HCT116 (cell line): ENCODE results near the gene RABGGTB. TPM values are rescaled to one million over a fixed set of nuclear protein-coding genes. Genes with fewer than 3 reads are reported as not detected.

Experiments
- ATAC-seq: fragments of 200-7000 bp; cut with Tn5 transposase; 2 replicates; pipeline ENCODE4 v1.9.1; 2020; ENCODE audit warnings: mild to moderate bottlenecking, moderate library complexity
- BruUV-seq: library from RNA; stranded (reverse); fragments of 400-500 nt; replicated peaks from 2 replicates; lab custom pipeline; 2021; lab: Mats Ljungman, UMichigan
- CTCF ChIA-PET: fragments of 300-600 bp; sonication (Branson Sonifier 250); formaldehyde crosslinking; loops from one replicate; lab custom pipeline; 2021; ENCODE audit warnings: antibody characterized with exemption; lab: Charles Lee
- POLR2A ChIA-PET: fragments of 300-600, 350-600 bp; sonication (Branson Sonifier 250); formaldehyde crosslinking; loops from one replicate; lab custom pipeline; 2021; ENCODE audit warnings: antibody characterized with exemption; lab: Charles Lee
- RAD21 ChIA-PET, 2 experiments: fragments of 300-600 bp; sonication (Branson Sonifier 250); formaldehyde crosslinking; loops; one replicate each; lab custom pipeline; 2023; ENCODE audit warnings: low total read pairs in 2 of 2; ENCODE audit not compliant: uncharacterized antibody in 2 of 2, unreplicated experiment in 2 of 2, low non-redundant PET in 1 of 2; lab: Charles Lee
- DNase-seq: peaks from one replicate; pipeline ENCODE4 v3.0.0-alpha.2; 2010; ENCODE audit warnings: low read depth, low spot score
- H2AFZ ChIP-seq: fragments of 200-600 bp; shearing (Covaris generic), sonication (generic); 2 replicates; pipeline ENCODE4 v1.6.1; 2017; ENCODE audit warnings: low read depth, mixed run types, mixed read lengths, antibody characterized with exemption, low read length; ENCODE audit not compliant: poor library complexity, severe bottlenecking
- H3K27ac ChIP-seq: 2 replicates; pipeline ENCODE4 v1.5.1; 2012; ENCODE audit warnings: low read depth, low read length
- H3K27me3 ChIP-seq: fragments of 200-600 bp; sonication (generic); 2 replicates; pipeline ENCODE4 v1.6.1; 2016; ENCODE audit warnings: mixed run types, low read length, mixed read lengths; ENCODE audit not compliant: insufficient read depth
- H3K36me3 ChIP-seq, 2 experiments: fragments of 200-500 bp in 1 of 2; fragments of 200-600 bp in 1 of 2; sonication (Bioruptor generic) in 1 of 2; sonication (generic) in 1 of 2; 2 replicates each; pipeline versions ENCODE4 v1.5.1 to v1.6.1; 2014 to 2016; ENCODE audit warnings: low read length in 2 of 2, inconsistent platforms in 1 of 2, mixed read lengths in 1 of 2, mixed run types in 1 of 2; ENCODE audit not compliant: insufficient read depth in 2 of 2, control insufficient read depth in 1 of 2
- H3K4me1 ChIP-seq, 2 experiments: fragments of 200-600 bp in 1 of 2; sonication (generic) in 1 of 2; 2 replicates each; pipeline versions ENCODE4 v1.5.1 to v1.6.1; 2012 to 2017; ENCODE audit warnings: low read length in 2 of 2, inconsistent platforms in 1 of 2, mild to moderate bottlenecking in 1 of 2, mixed read lengths in 1 of 2, mixed run types in 1 of 2, moderate library complexity in 1 of 2; ENCODE audit not compliant: insufficient read depth in 2 of 2, control insufficient read depth in 1 of 2
- H3K4me2 ChIP-seq: fragments of 200-600 bp; sonication (generic); 2 replicates; pipeline ENCODE4 v1.6.1; 2017; ENCODE audit warnings: mixed run types, low read length, mixed read lengths
- H3K4me3 ChIP-seq, 2 experiments: fragments of 200-600 bp in 1 of 2; sonication (generic) in 1 of 2; replicated peaks in 1 of 2; 2 replicates each; pipeline ENCODE4 v1.5.1; 2011 to 2016; ENCODE audit warnings: low read length in 2 of 2, control low read depth in 1 of 2, low read depth in 1 of 2, mild to moderate bottlenecking in 1 of 2, mixed read lengths in 1 of 2, mixed run types in 1 of 2
- H3K79me2 ChIP-seq: fragments of 200-600 bp; sonication (generic); 2 replicates; pipeline ENCODE4 v1.6.1; 2017; ENCODE audit warnings: mild to moderate bottlenecking, mixed run types, low read length, moderate library complexity, mixed read lengths; ENCODE audit not compliant: insufficient read depth
- H3K9ac ChIP-seq: fragments of 200-600 bp; sonication (generic); 2 replicates; pipeline ENCODE4 v1.6.1; 2016; ENCODE audit warnings: low read length, mixed read lengths
- H3K9me2 ChIP-seq: fragments of 200-600 bp; sonication (generic), shearing (Covaris generic); 2 replicates; pipeline ENCODE4 v1.6.1; 2017; ENCODE audit warnings: mixed run types, mild to moderate bottlenecking, moderate library complexity; ENCODE audit not compliant: insufficient read depth
- H3K9me3 ChIP-seq, 2 experiments: fragments of 200-500 bp in 1 of 2; fragments of 200-600 bp in 1 of 2; sonication (Bioruptor generic) in 1 of 2; sonication (generic) in 1 of 2; 2 replicates each; pipeline ENCODE4 v1.6.1; 2014 to 2017; ENCODE audit warnings: low read length in 2 of 2, mixed read lengths in 2 of 2, inconsistent platforms in 1 of 2, low read depth in 1 of 2, mild to moderate bottlenecking in 1 of 2, mixed run types in 1 of 2, moderate library complexity in 1 of 2; ENCODE audit not compliant: control insufficient read depth in 1 of 2, insufficient read depth in 1 of 2
- H4K20me1 ChIP-seq: fragments of 200-600 bp; sonication (generic), shearing (Covaris generic); 2 replicates; pipeline ENCODE4 v1.6.1; 2017; ENCODE audit warnings: mixed run types, mild to moderate bottlenecking, moderate library complexity; ENCODE audit not compliant: insufficient read depth
- EGR1 ChIP-seq: IDR thresholded peaks from 2 replicates; pipeline ENCODE4 v1.6.1; 2012; ENCODE audit warnings: low read depth
- POLR2A ChIP-seq: IDR thresholded peaks from 2 replicates; pipeline ENCODE4 v1.7.0; 2011; ENCODE audit warnings: borderline replicate concordance; ENCODE audit not compliant: insufficient read depth, insufficient read length; ENCODE audit errors: extremely low read depth
- REST ChIP-seq: IDR thresholded peaks from 2 replicates; pipeline ENCODE4 v1.6.1; 2012; ENCODE audit warnings: low read depth
- SIN3A ChIP-seq: IDR thresholded peaks from 2 replicates; pipeline ENCODE4 v1.6.1; 2012; ENCODE audit warnings: low read depth
- SRF ChIP-seq: IDR thresholded peaks from 2 replicates; pipeline ENCODE4 v1.6.1; 2012; ENCODE audit warnings: low read depth
- TCF7L2 ChIP-seq: IDR thresholded peaks from 2 replicates; pipeline ENCODE4 v1.7.0; 2011; ENCODE audit warnings: borderline replicate concordance, inconsistent platforms; ENCODE audit not compliant: insufficient read depth, insufficient read length; ENCODE audit errors: extremely low read depth
- YY1 ChIP-seq: IDR thresholded peaks from 2 replicates; pipeline ENCODE4 v1.6.1; 2011; ENCODE audit warnings: low read length, low read depth, moderate library complexity, mild to moderate bottlenecking; ENCODE audit not compliant: insufficient replicate concordance; ENCODE audit errors: extremely low read depth
- ZFX ChIP-seq: fragments of 450-650 bp; IDR thresholded peaks from 2 replicates; pipeline ENCODE4 v1.6.1; 2017
- intact Hi-C: fragments of 100-400 bp; cut with micrococcal nuclease; formaldehyde crosslinking; loops from 2 replicates; pipeline ENCODE4 v1.10.0; 2022
- total RNA-seq: library from RNA; stranded (reverse); gene quantifications from one replicate; pipeline ENCODE4 v1.2.1, GENCODE V29; 2021; ENCODE audit not compliant: unreplicated experiment

RABGGTB gene
- total RNA-seq, 1 experiment from 2014 or later: 203 TPM

- no peak for TF ChIP-seq REST
- TF ChIP-seq SRF: no peak
- no peak; the same call in 1 of the 2 replicates for TF ChIP-seq EGR1
- TF ChIP-seq TCF7L2: no peak
- TF ChIP-seq YY1: peak; percentile 72
- peak; percentile 98 for TF ChIP-seq SIN3A
- peak; percentile 64 for TF ChIP-seq ZFX
Measured at GRCh38 chr1:75785983-75786853, at the start of gene RABGGTB (continued).

- Histone ChIP-seq H3K9me3 (no peaks in the 10 kb centered on the region), H3K4me2 (no peak overlapping the region), H3K4me3 (no peak overlapping the region), H3K79me2 (no peaks in the 10 kb centered on the region), H3K9ac (no peak overlapping the region), H2AFZ (no peak overlapping the region), H3K9me2 (no peaks in the 10 kb centered on the region), H3K27ac (no peak overlapping the region), H3K36me3 (peaks cover 0 to 30% of the 10 kb centered on the region in 2 experiments; a peak in 2 of 4 replicates), H3K27me3 (no peaks in the 10 kb centered on the region), H3K4me1 (no peaks in the 10 kb centered on the region), H4K20me1 (no peaks in the 10 kb centered on the region; the same call in 1 of the 2 replicates)
- BruUV-seq: no TSS peak
- intact Hi-C loops: no loop called here
- ATAC-seq: no peak
- ChIA-PET POLR2A (no interaction called here), RAD21 (no interaction called here), CTCF (no interaction called here)
- DNase-seq: no peak
- TF ChIP-seq POLR2A: no peak
Measured at GRCh38 chr1:75742047-75742625, 43.9 kb upstream of the RABGGTB start.
